GM20431 (cell line): ENCODE data around the gene FAM20B.
"Not testable (repeated sequence)": the region's sequence is repeated elsewhere in the genome, so short reads cannot be mapped to it uniquely, and the experiment has no call there.

Experiments
- in situ Hi-C: fragments of 300-500 bp; cut with MseI, MboI; formaldehyde crosslinking; loops from one replicate; pipeline ENCODE4 v1.15.0; 2020; ENCODE audit warnings: low sequenced_read_pairs; ENCODE audit not compliant: unreplicated experiment

Gene FAM20B

GRCh38 chr1:179025125-179025974 is at the start of gene FAM20B:
TSS of gene FAM20B (plus strand) at chr1:179025894. CDS start at chr1:179043848, 17,954 bp downstream.
- in situ Hi-C loops = no loop called here

GRCh38 chr1:178976541-178976940 is 49.2 kb upstream of the FAM20B start:
- in situ Hi-C loops = no loop called here

GRCh38 chr1:178986204-178986603 is 39.5 kb upstream of the FAM20B start:
- in situ Hi-C loops = no loop called here

- in situ Hi-C loops = not testable (repeated sequence)
Measured at GRCh38 chr1:178988198-178988597, 37.5 kb upstream of the FAM20B start.

GRCh38 chr1:178993559-178993958 is 32.1 kb upstream of the FAM20B start:
- in situ Hi-C loops = no loop called here

GRCh38 chr1:178997428-178997827 is 28.3 kb upstream of the FAM20B start:
- in situ Hi-C loops = no loop called here

- in situ Hi-C loops = no loop called here
Measured at GRCh38 chr1:178998295-178998694, 27.4 kb upstream of the FAM20B start.

- in situ Hi-C loops = no loop called here
Measured at GRCh38 chr1:178999061-178999460, 26.6 kb upstream of the FAM20B start.

- in situ Hi-C loops = loop anchor here (25.0 kb wide), 1 partner anchor 239 kb away; no protein-coding TSS in a partner anchor
Measured at GRCh38 chr1:179001451-179001850, 24.2 kb upstream of the FAM20B start.

- in situ Hi-C loops = loop anchor here (25.0 kb wide), 1 partner anchor 240 kb away; no protein-coding TSS in a partner anchor
Measured at GRCh38 chr1:179002064-179002463, 23.6 kb upstream of the FAM20B start.

- in situ Hi-C loops = loop anchor here (25.0 kb wide), 1 partner anchor 240 kb away; no protein-coding TSS in a partner anchor
Measured at GRCh38 chr1:179002552-179003345, 22.9 kb upstream of the FAM20B start.

GRCh38 chr1:179003512-179004066 is 22.1 kb upstream of the FAM20B start:
- in situ Hi-C loops = loop anchor here (25.0 kb wide), 1 partner anchor 241 kb away; no protein-coding TSS in a partner anchor

- in situ Hi-C loops = loop anchor here (25.0 kb wide), 1 partner anchor 245 kb away; no protein-coding TSS in a partner anchor
Measured at GRCh38 chr1:179007233-179007632, 18.5 kb upstream of the FAM20B start.

- in situ Hi-C loops = loop anchor here (10.0 to 25.0 kb wide), 2 partner anchors 248 to 486 kb away; no protein-coding TSS in a partner anchor
Measured at GRCh38 chr1:179010671-179011070, 15.0 kb upstream of the FAM20B start.

GRCh38 chr1:179012038-179012437 is 13.7 kb upstream of the FAM20B start:
- in situ Hi-C loops = loop anchor here (10.0 to 25.0 kb wide), 2 partner anchors 250 to 487 kb away; no protein-coding TSS in a partner anchor

- in situ Hi-C loops = loop anchor here (10.0 to 25.0 kb wide), 2 partner anchors 252 to 489 kb away; no protein-coding TSS in a partner anchor
Measured at GRCh38 chr1:179014123-179014522, 11.6 kb upstream of the FAM20B start.

- in situ Hi-C loops = loop anchor here (10.0 to 25.0 kb wide), 2 partner anchors 253 to 491 kb away; no protein-coding TSS in a partner anchor
Measured at GRCh38 chr1:179015396-179015795, 10.3 kb upstream of the FAM20B start.

GRCh38 chr1:179016706-179017382 is 8.8 kb upstream of the FAM20B start:
- in situ Hi-C loops = loop anchor here (10.0 to 25.0 kb wide), 2 partner anchors 255 to 492 kb away; no protein-coding TSS in a partner anchor
